AG04450 (cell line): ENCODE data around the gene MTURN. TPM values are rescaled to one million over a fixed set of nuclear protein-coding genes. Genes with fewer than 3 reads are reported as not detected.

Experiments
- CTCF ChIA-PET: fragments of 300-600, 350-600 bp; formaldehyde crosslinking; extraction: SDS; loops from one replicate; lab custom pipeline; 2022; ENCODE audit warnings: antibody characterized with exemption, inconsistent platforms; lab: Charles Lee
- POLR2A ChIA-PET: fragments of 350-600 bp; formaldehyde crosslinking; extraction: SDS; loops from one replicate; lab custom pipeline; 2021; ENCODE audit warnings: antibody characterized with exemption, inconsistent platforms; lab: Yijun Ruan, JAX
- DNase-seq: peaks from one replicate; pipeline ENCODE4 v3.0.0-alpha.2; 2011; ENCODE audit warnings: low read depth, low spot score
- H3K27ac ChIP-seq: one replicate; pipeline ENCODE4 v1.5.1; 2012; ENCODE audit warnings: low read depth, low read length, control low read depth
- H3K27me3 ChIP-seq: one replicate; pipeline ENCODE4 v1.6.0; 2012; ENCODE audit warnings: low read length; ENCODE audit not compliant: control insufficient read depth, insufficient read depth
- H3K4me3 ChIP-seq: 2 replicates; pipeline ENCODE4 v1.5.1; 2011; ENCODE audit warnings: mild to moderate bottlenecking, low read depth, low read length, control low read depth
- H3K9me3 ChIP-seq: 2 replicates; pipeline ENCODE4 v1.5.1; 2012; ENCODE audit warnings: low read length; ENCODE audit not compliant: control insufficient read depth, insufficient read depth
- polyA plus RNA-seq: library from polyadenylated mRNA; depleted of rRNA; stranded (reverse); fragments of >200 nt; gene quantifications from 2 replicates; pipeline ENCODE4 v1.2.3, GENCODE V29; 2011
- TF ChIP-seq, protein P1 (sequence below): IDR thresholded peaks from 2 replicates; pipeline ENCODE4 v1.5.1; 2011; ENCODE audit warnings: low read depth, low read length, control low read depth, inconsistent platforms

MTURN gene
- polyA plus RNA-seq, 1 experiment = 6.7 TPM

DNA sequence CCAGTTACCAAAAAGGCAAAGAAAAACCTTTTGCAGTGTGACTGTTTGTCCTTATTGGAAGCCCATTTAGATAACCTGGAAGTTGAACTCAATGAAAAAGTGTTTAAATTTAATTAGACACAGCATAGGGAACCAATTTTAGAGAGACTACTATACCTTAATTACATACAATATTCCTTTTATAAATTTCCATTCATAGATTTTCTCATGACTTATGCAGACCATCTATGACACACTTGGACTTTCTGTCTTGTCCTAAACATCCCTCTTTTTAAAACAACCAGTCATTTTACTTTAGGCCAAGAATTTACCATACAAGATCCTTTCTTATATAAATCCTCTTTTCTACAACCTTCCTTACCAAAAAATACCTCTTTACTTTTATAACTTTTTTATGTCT is 61.6 kb downstream of the MTURN start:
- CTCF ChIA-PET = no interaction called here
- TF ChIP-seq, protein P1, sequence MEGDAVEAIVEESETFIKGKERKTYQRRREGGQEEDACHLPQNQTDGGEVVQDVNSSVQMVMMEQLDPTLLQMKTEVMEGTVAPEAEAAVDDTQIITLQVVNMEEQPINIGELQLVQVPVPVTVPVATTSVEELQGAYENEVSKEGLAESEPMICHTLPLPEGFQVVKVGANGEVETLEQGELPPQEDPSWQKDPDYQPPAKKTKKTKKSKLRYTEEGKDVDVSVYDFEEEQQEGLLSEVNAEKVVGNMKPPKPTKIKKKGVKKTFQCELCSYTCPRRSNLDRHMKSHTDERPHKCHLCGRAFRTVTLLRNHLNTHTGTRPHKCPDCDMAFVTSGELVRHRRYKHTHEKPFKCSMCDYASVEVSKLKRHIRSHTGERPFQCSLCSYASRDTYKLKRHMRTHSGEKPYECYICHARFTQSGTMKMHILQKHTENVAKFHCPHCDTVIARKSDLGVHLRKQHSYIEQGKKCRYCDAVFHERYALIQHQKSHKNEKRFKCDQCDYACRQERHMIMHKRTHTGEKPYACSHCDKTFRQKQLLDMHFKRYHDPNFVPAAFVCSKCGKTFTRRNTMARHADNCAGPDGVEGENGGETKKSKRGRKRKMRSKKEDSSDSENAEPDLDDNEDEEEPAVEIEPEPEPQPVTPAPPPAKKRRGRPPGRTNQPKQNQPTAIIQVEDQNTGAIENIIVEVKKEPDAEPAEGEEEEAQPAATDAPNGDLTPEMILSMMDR = no peak
- DNase-seq = no peak

DNA sequence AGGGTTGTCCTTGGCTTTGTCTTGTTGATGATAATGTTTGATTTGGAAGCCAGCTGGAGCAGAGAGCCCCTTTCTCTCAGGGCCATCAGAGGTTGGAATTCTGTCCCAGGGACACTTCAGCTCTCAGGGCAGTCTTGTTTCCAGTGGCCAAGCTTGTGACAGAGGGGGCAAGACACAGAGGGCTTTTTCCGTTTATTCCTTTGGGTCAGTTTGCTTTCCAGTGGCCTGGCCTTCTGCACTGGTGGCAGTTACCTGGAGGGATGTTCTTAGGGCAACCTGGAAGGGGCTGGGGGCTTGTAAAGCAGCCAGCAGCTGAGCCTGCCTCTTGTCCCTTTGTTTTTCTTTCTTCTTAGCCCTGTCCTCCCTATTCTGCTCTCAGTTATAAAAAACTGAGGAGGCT is 62.7 kb downstream of the MTURN start:
- Histone ChIP-seq H3K27me3 (peaks cover 2% of the 10 kb centered on the region), H3K9me3 (peaks cover 4% of the 10 kb centered on the region; the same call in 1 of the 2 replicates), H3K27ac (no peak overlapping the region), H3K4me3 (no peak overlapping the region)
- ChIA-PET CTCF (no interaction called here), POLR2A (no interaction called here)
- no peak for DNase-seq
- TF ChIP-seq, protein P1 = no peak

More for the DNA sequence above, 61.6 kb downstream of the MTURN start:
- H3K4me3 ChIP-seq = no peak overlapping the region
- no peak overlapping the region for H3K27ac ChIP-seq
- H3K27me3 ChIP-seq = no peaks in the 10 kb centered on the region
- POLR2A ChIA-PET = no interaction called here
- H3K9me3 ChIP-seq = peaks cover 4% of the 10 kb centered on the region; the same call in 1 of the 2 replicates

DNA sequence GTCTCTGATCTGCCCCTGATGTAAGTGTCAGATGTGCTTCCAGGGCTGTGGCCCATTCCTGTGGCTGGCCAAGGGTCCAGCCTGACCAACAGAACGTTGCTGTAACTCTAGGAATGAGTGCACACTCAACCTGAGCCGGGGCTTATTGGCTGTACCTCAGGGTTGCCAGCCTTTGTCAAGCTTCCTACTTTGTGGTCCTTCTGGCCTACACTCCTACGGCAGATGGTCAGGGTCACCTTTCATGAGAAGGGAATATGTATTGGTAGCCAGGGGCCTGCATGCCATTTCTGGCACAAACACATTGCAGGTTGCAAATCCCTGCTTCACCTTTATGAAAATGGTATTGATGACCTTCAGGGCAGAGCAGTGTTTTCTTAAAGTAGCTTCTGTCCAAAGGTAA is 64.5 kb downstream of the MTURN start:
- ChIA-PET POLR2A (no interaction called here), CTCF (no interaction called here)
- DNase-seq = no peak
- Histone ChIP-seq H3K4me3 (no peak overlapping the region), H3K27me3 (peaks cover 3% of the 10 kb centered on the region), H3K27ac (no peak overlapping the region), H3K9me3 (peaks cover 4% of the 10 kb centered on the region; the same call in 1 of the 2 replicates)
- TF ChIP-seq, protein P1 = no peak

DNA sequence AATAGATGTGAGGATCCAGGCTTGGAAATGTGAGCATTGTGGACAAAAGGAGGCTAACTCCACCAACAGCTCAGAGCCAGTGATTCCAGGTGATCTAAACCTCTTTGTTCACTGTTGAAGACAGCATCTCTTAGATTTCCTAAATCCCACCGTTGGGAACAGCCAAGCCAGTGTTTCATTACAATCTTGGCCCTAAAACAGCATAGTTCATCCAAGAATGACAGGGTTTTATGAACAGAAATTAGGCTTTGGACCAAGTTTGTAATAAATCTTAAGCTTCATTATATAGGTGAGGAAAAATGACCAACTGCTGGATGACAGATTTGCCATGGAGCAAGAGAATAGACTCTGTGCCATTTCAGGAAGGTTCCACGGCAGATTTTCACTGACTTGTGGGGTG is 65.8 kb downstream of the MTURN start:
- ChIA-PET POLR2A (no interaction called here), CTCF (no interaction called here)
- Histone ChIP-seq H3K27me3 (peaks cover 3% of the 10 kb centered on the region), H3K4me3 (no peak overlapping the region), H3K27ac (no peak overlapping the region), H3K9me3 (no peaks in the 10 kb centered on the region; the same call in 1 of the 2 replicates)
- DNase-seq = no peak
- TF ChIP-seq, protein P1 = no peak

DNA sequence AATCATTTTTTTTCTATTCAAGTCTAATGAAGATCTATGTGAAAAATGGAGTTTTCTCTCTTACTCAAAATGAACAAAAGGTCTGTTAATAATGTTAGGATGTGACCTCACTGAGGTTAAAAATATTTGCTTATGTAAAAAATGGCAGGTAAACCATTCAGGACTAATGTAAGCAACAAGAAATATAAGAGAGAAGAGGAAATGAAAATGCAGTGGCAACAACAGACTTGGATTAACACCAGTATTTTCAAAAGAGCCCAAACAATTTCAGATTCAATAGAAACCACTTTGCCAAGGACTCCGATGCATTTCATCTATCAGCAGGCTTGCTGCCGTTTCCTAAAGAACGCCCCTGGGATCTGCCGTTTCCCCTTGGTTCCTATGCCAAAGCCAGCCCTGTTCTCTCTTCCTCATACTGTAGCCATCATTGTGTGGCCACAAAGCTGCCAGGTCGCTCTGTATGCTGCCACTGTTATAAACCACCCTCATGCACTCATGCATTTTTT is 66.4 kb downstream of the MTURN start:
- ChIA-PET CTCF (no interaction called here), POLR2A (no interaction called here)
- no peak overlapping the region for H3K27ac ChIP-seq
- no peaks in the 10 kb centered on the region for H3K9me3 ChIP-seq
- no peak for DNase-seq
- H3K4me3 ChIP-seq = no peak overlapping the region
- peaks cover 3% of the 10 kb centered on the region for H3K27me3 ChIP-seq
- TF ChIP-seq, protein P1 = no peak
